GM21717 (cell line): ENCODE measurements around the gene GRAMD1C.

Experiments
- ATAC-seq: cut with Tn5 transposase; IDR thresholded peaks from one replicate; pipeline ENCODE4 v1.9.1; 2021; ENCODE audit warnings: mild to moderate bottlenecking, moderate library complexity; ENCODE audit not compliant: unreplicated experiment

Gene GRAMD1C

GRCh38 chr3:113948015-113948917, 109.7 kb downstream of the GRAMD1C start:
- peak; percentile 42 for ATAC-seq

DNA sequence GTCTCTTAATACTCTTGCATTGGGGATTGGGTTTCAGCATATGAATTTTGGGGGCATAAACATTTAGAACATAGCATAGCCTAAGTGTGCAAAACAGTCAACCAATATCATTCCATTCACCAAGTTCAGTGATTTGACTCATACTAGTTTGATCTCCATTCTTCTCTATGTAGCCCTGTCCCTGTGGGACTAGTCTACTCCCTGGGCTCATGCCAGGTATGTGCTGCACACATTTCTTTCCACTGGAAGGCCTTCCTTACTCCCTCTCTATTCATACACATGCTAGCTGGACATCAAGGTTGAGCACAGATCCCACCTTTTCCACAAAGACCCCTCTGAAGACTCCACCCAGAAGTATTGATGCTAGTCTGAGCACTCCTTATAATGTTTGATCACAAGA, 114.3 kb downstream of the GRAMD1C start:
- no peak for ATAC-seq

GRCh38 chr3:113953677-113954076, 115.1 kb downstream of the GRAMD1C start:
- ATAC-seq, result no peak

GRCh38 chr3:113954091-113954685, 115.6 kb downstream of the GRAMD1C start:
- no peak for ATAC-seq

GRCh38 chr3:113963879-113964278, 125.3 kb downstream of the GRAMD1C start:
- no peak for ATAC-seq

GRCh38 chr3:113966172-113966571, 127.6 kb downstream of the GRAMD1C start:
- ATAC-seq, result no peak

DNA sequence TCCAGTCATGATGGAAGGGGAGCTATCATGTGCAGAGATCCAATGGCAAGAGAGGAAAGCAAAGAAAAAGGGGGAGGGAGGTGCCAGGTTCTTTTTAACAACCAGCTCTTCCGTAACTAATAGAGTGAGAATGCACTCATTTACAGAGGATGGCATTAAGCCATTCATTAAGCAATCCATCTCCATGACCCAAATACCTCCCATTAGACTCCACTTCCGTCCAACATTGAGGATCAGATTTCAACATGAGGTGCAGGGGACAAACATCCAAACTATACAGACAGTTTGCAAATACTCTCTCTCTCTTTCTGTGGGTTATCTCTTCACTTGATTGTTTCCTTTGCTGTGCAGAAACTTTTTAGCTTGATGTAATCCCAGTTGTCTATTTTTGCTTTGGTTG, 130.4 kb downstream of the GRAMD1C start:
- no peak for ATAC-seq

DNA sequence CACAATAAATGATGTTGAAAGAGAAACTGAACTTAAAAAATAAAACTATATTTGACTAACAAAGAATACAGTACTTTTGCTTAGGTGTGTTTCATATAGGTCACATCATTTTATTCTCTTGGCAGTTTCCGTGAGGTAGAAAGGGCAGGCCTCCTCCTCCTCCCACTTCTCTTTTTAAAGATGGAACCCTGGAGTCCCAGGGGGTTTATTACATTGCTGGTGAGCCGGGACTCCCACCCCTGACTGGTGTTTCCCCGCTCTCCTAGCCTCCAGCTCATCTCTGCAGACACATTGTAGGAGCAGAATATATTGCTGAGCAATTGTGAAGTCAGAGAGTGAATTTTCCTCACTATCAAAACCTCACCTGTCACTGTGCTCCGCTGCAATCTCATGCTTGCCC, 139.2 kb downstream of the GRAMD1C start:
- ATAC-seq, result no peak

GRCh38 chr3:113979916-113980315, 141.3 kb downstream of the GRAMD1C start:
- ATAC-seq, result no peak

GRCh38 chr3:113981803-113982202, 143.2 kb downstream of the GRAMD1C start:
- ATAC-seq, result no peak

GRCh38 chr3:113983544-113983943, 145.0 kb downstream of the GRAMD1C start:
- no peak for ATAC-seq

DNA sequence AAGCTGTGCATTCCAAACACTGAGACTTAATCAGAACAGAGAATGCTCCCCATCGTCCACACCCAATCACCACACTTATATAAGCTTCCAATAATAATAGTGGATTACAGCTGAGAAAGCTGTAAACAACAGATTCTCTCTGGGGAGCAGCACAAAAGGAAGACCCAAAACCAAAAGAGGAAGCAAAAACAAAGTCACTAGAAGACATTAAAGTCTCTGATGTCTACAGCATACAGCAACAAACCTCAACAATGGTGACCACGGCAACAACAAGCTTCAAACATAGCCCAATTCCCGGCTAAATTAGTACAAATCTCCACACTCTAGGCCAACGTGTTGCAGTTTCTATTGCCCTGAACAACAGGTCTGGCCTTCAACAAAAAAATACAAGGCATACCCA, 147.0 kb downstream of the GRAMD1C start:
- no peak for ATAC-seq
